HepG2 (cell line): ENCODE measurements around the gene ZNF513. TPM values are rescaled to one million over a fixed set of nuclear protein-coding genes. Genes with fewer than 3 reads are reported as not detected.
A peak's percentile ranks its signal among the peaks of the same experiment; 100 is the strongest.

Experiments
- ATAC-seq: fragments of 200-7000 bp; cut with Tn5 transposase; 3 replicates; pipeline ENCODE4 v1.9.1; 2020; ENCODE audit warnings: mild to moderate bottlenecking, moderate library complexity
- BruUV-seq: library from RNA; stranded (reverse); fragments of 400-500 nt; replicated peaks from 2 replicates; lab custom pipeline; 2021; lab: Mats Ljungman, UMichigan
- CTCF ChIA-PET: fragments of 300-600 bp; formaldehyde crosslinking; extraction: SDS; loops from one replicate; lab custom pipeline; 2021; ENCODE audit warnings: low total read pairs, inconsistent platforms, low intra/inter-chr PET ratio; lab: Yijun Ruan, JAX
- POLR2A ChIA-PET: fragments of 350-600 bp; sonication (Branson Sonifier 250); formaldehyde crosslinking; loops from one replicate; lab custom pipeline; 2020; ENCODE audit warnings: antibody characterized with exemption, inconsistent platforms; lab: Yijun Ruan, JAX
- DNase-seq: peaks from one replicate; pipeline ENCODE4 v3.0.0-alpha.2; 2015; ENCODE audit warnings: low spot score
- FAIRE-seq: peaks from 3 replicates; lab custom pipeline; 2011; peaks lifted over from hg19 to GRCh38; lab: Jason Lieb, UNC
- H2AFZ ChIP-seq: one replicate; pipeline ENCODE4 v1.6.1; 2011; ENCODE audit warnings: low read length, inconsistent platforms
- H3K27ac ChIP-seq: fragments of 300-600 bp; 3 replicates; pipeline ENCODE4 v1.8.0; 2011; ENCODE audit warnings: mixed run types, mild to moderate bottlenecking, mixed read lengths, low read length, inconsistent platforms; ENCODE audit not compliant: insufficient read depth; ENCODE audit errors: extremely low read length
- H3K27me3 ChIP-seq, 2 experiments: fragments of 200-600 bp in 1 of 2; 2 replicates in 1 of 2; 3 replicates in 1 of 2; pipeline versions ENCODE4 v1.6.0 to v1.8.0; 2011; ENCODE audit warnings: low read length in 2 of 2, mild to moderate bottlenecking in 2 of 2, moderate library complexity in 2 of 2, inconsistent platforms in 1 of 2; ENCODE audit not compliant: insufficient read depth in 2 of 2, control insufficient read depth in 1 of 2
- H3K36me3 ChIP-seq, 2 experiments: fragments of 200-600 bp in 1 of 2; replicated peaks in 1 of 2; 2 replicates in 1 of 2; 3 replicates in 1 of 2; pipeline versions ENCODE4 v1.5.1 to v1.8.0; 2011; ENCODE audit warnings: low read length in 2 of 2, inconsistent platforms in 1 of 2; ENCODE audit not compliant: insufficient read depth in 2 of 2, control insufficient read depth in 1 of 2
- H3K4me1 ChIP-seq: 2 replicates; pipeline ENCODE4 v1.5.1; 2012; ENCODE audit warnings: low read length, inconsistent platforms; ENCODE audit not compliant: insufficient read depth
- H3K4me2 ChIP-seq: 2 replicates; pipeline ENCODE4 v1.6.0; 2011; ENCODE audit warnings: low read depth, low read length, inconsistent platforms
- H3K4me3 ChIP-seq, 3 experiments: fragments of 200-600 bp in 1 of 3; sonication (generic), shearing (Covaris generic) in 1 of 3; replicated peaks in 1 of 3; 2 replicates each; pipeline ENCODE4 v1.5.1; 2011 to 2016; ENCODE audit warnings: low read length in 3 of 3, inconsistent platforms in 2 of 3, low read depth in 2 of 3, mild to moderate bottlenecking in 2 of 3, control low read depth in 1 of 3, mixed read lengths in 1 of 3; ENCODE audit not compliant: insufficient read depth in 1 of 3
- H3K79me2 ChIP-seq: one replicate; pipeline ENCODE4 v1.6.1; 2011; ENCODE audit warnings: low read length, inconsistent platforms; ENCODE audit not compliant: insufficient read depth
- H3K9ac ChIP-seq: 2 replicates; pipeline ENCODE4 v1.6.0; 2011; ENCODE audit warnings: mild to moderate bottlenecking, low read depth, low read length, inconsistent platforms; ENCODE audit not compliant: insufficient read depth
- H3K9me3 ChIP-seq: 2 replicates; pipeline ENCODE4 v1.5.1; 2012; ENCODE audit warnings: mild to moderate bottlenecking, low read length
- H4K20me1 ChIP-seq: 2 replicates; pipeline ENCODE4 v1.6.0; 2011; ENCODE audit warnings: inconsistent platforms, mild to moderate bottlenecking, low read length, moderate library complexity; ENCODE audit not compliant: insufficient read depth
- ATF6 ChIP-seq: sonication (generic); formaldehyde crosslinking; conservative IDR thresholded peaks from 2 replicates; pipeline ENCODE4 v1.4.0; 2020; ENCODE audit warnings: missing genetic modification reagents
- HOXA9 ChIP-seq: sonication (generic); formaldehyde crosslinking; IDR thresholded peaks from 2 replicates; pipeline ENCODE4 v1.8.1; 2022; ENCODE audit warnings: missing genetic modification reagents, mild to moderate bottlenecking, moderate library complexity, borderline replicate concordance
- KAT7 ChIP-seq: IDR thresholded peaks from 2 replicates; pipeline ENCODE4 v1.6.1; 2018; ENCODE audit warnings: borderline replicate concordance, missing compliant biosample characterization
- KLF9 ChIP-seq: IDR thresholded peaks from 2 replicates; pipeline ENCODE4 v1.6.1; 2016; ENCODE audit warnings: low read depth
- MTF1 ChIP-seq: sonication (generic); formaldehyde crosslinking; IDR thresholded peaks from 2 replicates; pipeline ENCODE4 v1.5.0; 2020; ENCODE audit warnings: missing genetic modification reagents
- PITX1 ChIP-seq: sonication (generic); formaldehyde crosslinking; IDR thresholded peaks from 2 replicates; pipeline ENCODE4 v1.5.1; 2020; ENCODE audit warnings: mild to moderate bottlenecking, missing genetic modification reagents
- POLR2AphosphoS2 ChIP-seq: IDR thresholded peaks from 2 replicates; pipeline ENCODE4 v1.6.1; 2011; ENCODE audit warnings: low read depth, low read length, improper control_type of control experiment
- SIX1 ChIP-seq: sonication (generic); formaldehyde crosslinking; IDR thresholded peaks from 2 replicates; pipeline ENCODE4 v1.4.0; 2020; ENCODE audit warnings: missing genetic modification reagents, borderline replicate concordance
- U2AF1 ChIP-seq: fragments of 200-400 bp; formaldehyde crosslinking; optimal IDR thresholded peaks from 2 replicates; pipeline ENCODE3; 2017; ENCODE audit warnings: mild to moderate bottlenecking, low read depth, low read length
- ZFP37 ChIP-seq: sonication (generic); formaldehyde crosslinking; IDR thresholded peaks from 2 replicates; pipeline ENCODE4 v1.4.0; 2020; ENCODE audit warnings: missing genetic modification reagents, borderline replicate concordance
- ZFP82 ChIP-seq: sonication (generic); formaldehyde crosslinking; IDR thresholded peaks from 2 replicates; pipeline ENCODE4 v1.5.1; 2020; ENCODE audit warnings: mild to moderate bottlenecking, missing genetic modification reagents, borderline replicate concordance
- ZNF562 ChIP-seq: sonication (generic); formaldehyde crosslinking; IDR thresholded peaks from 2 replicates; pipeline ENCODE4 v1.8.0; 2022; ENCODE audit warnings: missing genetic modification reagents, borderline replicate concordance
- ZNF703 ChIP-seq: sonication (generic); formaldehyde crosslinking; IDR thresholded peaks from 2 replicates; pipeline ENCODE4 v1.5.1; 2020; ENCODE audit warnings: missing genetic modification reagents, mild to moderate bottlenecking, moderate library complexity, borderline replicate concordance
- ZNF780A ChIP-seq: sonication (generic); formaldehyde crosslinking; IDR thresholded peaks from 2 replicates; pipeline ENCODE4 v1.8.0; 2022; ENCODE audit warnings: mild to moderate bottlenecking, missing genetic modification reagents, moderate library complexity
- ZNF839 ChIP-seq: sonication (generic); formaldehyde crosslinking; IDR thresholded peaks from 2 replicates; pipeline ENCODE4 v1.4.0; 2020; ENCODE audit warnings: missing genetic modification reagents, mild to moderate bottlenecking, borderline replicate concordance
- ZSCAN30 ChIP-seq: sonication (generic); formaldehyde crosslinking; IDR thresholded peaks from 2 replicates; pipeline ENCODE4 v1.5.0; 2020; ENCODE audit warnings: mild to moderate bottlenecking, missing genetic modification reagents
- WGBS: methylation state at CpG from one replicate; pipeline ENCODE4 v1.1.6; 2017; ENCODE audit warnings: low lambda C conversion rate; 5-methylcytosine and 5-hydroxymethylcytosine counted together
- in situ Hi-C: cut with HindIII; loops from 2 replicates; pipeline ENCODE4 v1.10.0; 2017; ENCODE audit warnings: low pct_unique_long_range_greater_than_20kb; ENCODE audit not compliant: extremely low pct_ligation_motif_present
- intact Hi-C: fragments of 100-400 bp; cut with micrococcal nuclease; formaldehyde crosslinking; loops from one replicate; pipeline ENCODE4 v1.10.0; 2022; ENCODE audit not compliant: unreplicated experiment
- polyA plus RNA-seq, 8 experiments: library from polyadenylated mRNA; depleted of rRNA in 3 of 8; stranded (reverse) in 7 of 8; unstranded in 1 of 8; fragments of >200 nt; fragmentation: Illumina TruSeq in 4 of 8; extraction: Trizol in 4 of 8; gene quantifications; 2 replicates each; pipeline versions ENCODE4 v1.2.1 to v1.2.3, GENCODE V29; 2011 to 2016; ENCODE audit warnings: low read depth in 4 of 8, missing spikeins in 1 of 8, mixed read lengths in 1 of 8; ENCODE audit not compliant: insufficient read depth in 1 of 8
- total RNA-seq, 5 experiments: library from RNA; depleted of rRNA; stranded (reverse); fragments of >200 nt; fragmentation: Illumina TruSeq; extraction: Trizol; gene quantifications; 2 replicates each; pipeline ENCODE4 v1.2.3, GENCODE V29; 2016; ENCODE audit warnings: low read depth in 1 of 5
- TF ChIP-seq, protein P1 (sequence below): sonication (generic); formaldehyde crosslinking; IDR thresholded peaks from 2 replicates; pipeline ENCODE4 v1.4.0; 2020; ENCODE audit warnings: low read depth, mild to moderate bottlenecking, missing genetic modification reagents

Gene ZNF513
- total and polyA plus RNA-seq, 2 of the 13 experiments (the other 11 are each of a cell fraction or from before 2014, with no cell fraction given): 4.9 to 6.3 TPM

DNA sequence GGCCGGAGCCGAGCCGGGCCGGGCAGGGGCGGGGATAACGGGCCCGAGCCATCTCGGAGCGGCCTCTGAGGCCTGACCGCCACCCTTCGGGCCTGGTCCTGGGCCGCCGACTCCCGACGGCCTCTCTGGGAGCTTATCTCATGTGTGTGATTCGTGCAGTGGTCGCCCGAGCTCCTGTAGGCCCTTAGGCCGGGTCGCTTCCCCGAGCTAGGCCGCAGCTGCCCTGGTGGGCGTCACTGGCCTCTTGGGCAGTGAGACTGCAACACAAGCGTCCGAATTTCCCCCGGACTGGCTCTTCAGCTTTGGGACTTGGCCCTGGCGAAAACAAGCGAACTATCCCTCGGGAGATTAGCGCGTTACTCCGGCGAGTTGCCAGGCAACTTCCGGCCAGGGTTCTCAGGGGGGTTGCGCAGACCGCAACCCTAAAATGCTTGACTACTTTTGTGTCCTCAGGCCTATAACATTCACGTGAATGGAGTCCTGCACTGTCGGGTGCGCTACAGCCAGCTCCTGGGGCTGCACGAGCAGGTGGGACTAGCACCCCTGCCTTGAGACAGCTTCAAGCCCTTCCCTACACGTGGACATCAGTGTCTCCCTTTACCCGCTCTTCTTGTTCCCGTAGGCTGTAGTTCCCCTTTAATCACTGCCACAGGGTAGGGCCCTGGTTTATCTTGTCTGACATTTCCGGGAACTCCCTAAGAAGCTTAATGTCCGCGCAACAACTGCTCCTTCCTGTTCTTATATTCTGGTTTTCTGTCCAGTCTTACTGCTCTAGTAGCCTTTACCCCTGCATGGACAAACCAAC, 9.5 kb downstream of the ZNF513 start (continued):
- no peak for TF ChIP-seq ATF6 (CRISPR knock-in tag)
- TF ChIP-seq, all 625 proteins: peak for 116

- CTCF ChIA-PET: interaction anchor here (1.1 to 2.5 kb wide), 2 partner anchors 49 to 213 kb away, joined by 3 to 15 read pairs; partner anchors contain the start of gene ZNF512
- Histone ChIP-seq H3K4me1 (peaks cover 41% of the 10 kb centered on the region), H3K4me2 (peak within 1 kb of the TSS; percentile 99), H3K27me3 (no peaks in the 10 kb centered on the region; a peak in 1 of 5 replicates), H3K4me3 (peak within 1 kb of the TSS; percentile 88 to 96 (median 95)), H3K79me2 (peaks cover 54% of the 10 kb centered on the region), H3K27ac (peak within 1 kb of the TSS; percentile 83), H3K9me3 (no peaks in the 10 kb centered on the region), H4K20me1 (no peaks in the 10 kb centered on the region; the same call in 1 of the 2 replicates), H3K36me3 (peaks cover 26 to 64% of the 10 kb centered on the region in 2 experiments), H3K9ac (peak within 1 kb of the TSS; percentile 97), H2AFZ (no peak within 1 kb of the TSS)
- POLR2A ChIA-PET: interaction anchor here (0.7 to 9.5 kb wide), 21 partner anchors 10 to 319 kb away, joined by 3 to 125 read pairs (median 5); partner anchors contain the start of genes AGBL5, GTF3C2, MPV17 and NRBP1
- intact Hi-C loops (loop anchor here (1.0 to 10.0 kb wide), 4 partner anchors 13 to 115 kb away; partner anchors contain the start of gene GTF3C2), in situ Hi-C loops (loop anchor here (5.0 kb wide), 1 partner anchor 48 kb away; the partner anchor contains the start of gene MPV17)
- no TSS peak for BruUV-seq
- ATAC-seq: peak; percentile 89
- WGBS: under 1% methylated on average over 61 of the region's 85 CpGs
- peak; percentile 65 for FAIRE-seq
- DNase-seq: peak; percentile 99
- peak; percentile 89 for TF ChIP-seq U2AF1
- TF ChIP-seq POLR2AphosphoS2: no peak; the same call in 1 of the 2 replicates
- peak; percentile 91; the same call in 1 of the 2 replicates for TF ChIP-seq KLF9 (CRISPR knock-in tag)
- TF ChIP-seq ZNF839 (CRISPR knock-in tag): peak; percentile 59; the same call in 1 of the 2 replicates
- no peak for TF ChIP-seq ZNF562
- TF ChIP-seq ZNF780A (CRISPR knock-in tag): peak; percentile 66; the same call in 1 of the 2 replicates
- TF ChIP-seq, protein P1, sequence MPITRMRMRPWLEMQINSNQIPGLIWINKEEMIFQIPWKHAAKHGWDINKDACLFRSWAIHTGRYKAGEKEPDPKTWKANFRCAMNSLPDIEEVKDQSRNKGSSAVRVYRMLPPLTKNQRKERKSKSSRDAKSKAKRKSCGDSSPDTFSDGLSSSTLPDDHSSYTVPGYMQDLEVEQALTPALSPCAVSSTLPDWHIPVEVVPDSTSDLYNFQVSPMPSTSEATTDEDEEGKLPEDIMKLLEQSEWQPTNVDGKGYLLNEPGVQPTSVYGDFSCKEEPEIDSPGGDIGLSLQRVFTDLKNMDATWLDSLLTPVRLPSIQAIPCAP (CRISPR knock-in tag): 0 out of 2 replicates have a peak, but pooled peaks have one; percentile 24
- peak; percentile 66; the same call in 1 of the 2 replicates for TF ChIP-seq MTF1 (CRISPR knock-in tag)
- TF ChIP-seq ZNF703: peak; percentile 68
- TF ChIP-seq HOXA9 (CRISPR knock-in tag): peak; percentile 50
- TF ChIP-seq PITX1 (CRISPR knock-in tag): peak; percentile 91; the same call in 1 of the 2 replicates
- no peak; the same call in 1 of the 2 replicates for TF ChIP-seq SIX1 (CRISPR knock-in tag)
- TF ChIP-seq ZSCAN30 (CRISPR knock-in tag): peak; percentile 99
- peak; percentile 96; the same call in 1 of the 2 replicates for TF ChIP-seq KAT7 (CRISPR knock-in tag)
- TF ChIP-seq ZFP82 (CRISPR knock-in tag): peak; percentile 30
- peak; percentile 89; the same call in 1 of the 2 replicates for TF ChIP-seq ZFP37
Observed at GRCh38 chr2:27370026-27370815, 10.3 kb downstream of the ZNF513 start, which contains the start of the genes EIF2B4 and SNX17. EIF2B4 (minus strand) TSS chr2:27370338; CDS start chr2:27370314, 24 bp downstream. SNX17 (plus strand) TSS chr2:27370616; CDS start chr2:27370744, 128 bp downstream.
